ENCODE measurements around the gene HOMER2.

- TF ChIP-seq POLR2A (IDR thresholded peaks at IDR 0.05; ENCODE audit: low read length), result no peak
- no peak for TF ChIP-seq GATA1 (IDR thresholded peaks at IDR 0.05; ENCODE audit: low read depth, low read length)
Observed at GRCh38 chr15:82909080-82909815, 43.3 kb downstream of the HOMER2 start.
